Testis (tissue), 2 donors: ENCODE data around the gene MYLK.

Experiments used
- POLR2A ChIP-seq: fragments of 450-650 bp; IDR thresholded peaks from one replicate; pipeline ENCODE4 v1.6.1; 2017; ENCODE audit warnings: antibody characterized with exemption, mild to moderate bottlenecking, moderate library complexity
- TF ChIP-seq, protein P1 (sequence below), 3 experiments: fragments of 450-650 bp in 2 of 3; fragments of 200-600 bp in 1 of 3; sonication (generic) in 1 of 3; IDR thresholded peaks; one replicate each; pipeline ENCODE4 v1.5.1; 2016 to 2019; ENCODE audit warnings: antibody characterized with exemption in 3 of 3, mild to moderate bottlenecking in 2 of 3, moderate library complexity in 1 of 3

DNA sequence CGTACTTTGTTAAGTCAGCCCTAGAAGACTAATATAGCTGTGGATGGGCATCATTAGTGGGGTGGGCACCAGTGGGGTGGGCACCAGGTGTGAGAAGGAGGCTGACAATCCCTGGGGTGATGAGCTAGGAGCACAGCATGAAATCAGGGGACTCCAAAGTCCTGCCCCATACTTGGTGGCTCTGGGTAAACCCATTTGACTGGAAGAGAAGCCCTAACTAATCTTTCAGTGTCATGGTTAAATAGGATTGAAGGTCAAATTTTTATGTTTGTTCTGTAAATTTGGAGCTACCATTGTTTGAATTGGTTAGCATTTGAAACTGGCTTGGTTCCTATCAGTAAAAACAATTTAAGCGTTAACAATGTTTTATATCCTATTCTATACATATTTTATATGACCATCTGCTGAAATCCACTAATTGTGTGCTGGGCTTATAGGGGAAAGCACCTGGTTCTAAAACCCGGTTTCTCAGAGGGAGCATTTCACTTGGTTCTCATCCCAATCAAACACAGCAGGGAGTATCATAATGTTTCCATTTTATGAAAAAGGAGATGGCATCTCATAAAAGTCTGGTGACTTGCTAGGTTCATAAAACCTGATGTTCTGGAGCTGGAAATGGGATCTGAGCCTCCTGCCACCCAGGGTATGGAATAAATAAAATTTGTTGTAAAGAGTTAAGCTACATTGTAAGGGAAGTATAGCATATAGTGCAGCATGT lies 211.5 kb downstream of the MYLK start:
- no peak for TF ChIP-seq POLR2A
- TF ChIP-seq, protein P1, sequence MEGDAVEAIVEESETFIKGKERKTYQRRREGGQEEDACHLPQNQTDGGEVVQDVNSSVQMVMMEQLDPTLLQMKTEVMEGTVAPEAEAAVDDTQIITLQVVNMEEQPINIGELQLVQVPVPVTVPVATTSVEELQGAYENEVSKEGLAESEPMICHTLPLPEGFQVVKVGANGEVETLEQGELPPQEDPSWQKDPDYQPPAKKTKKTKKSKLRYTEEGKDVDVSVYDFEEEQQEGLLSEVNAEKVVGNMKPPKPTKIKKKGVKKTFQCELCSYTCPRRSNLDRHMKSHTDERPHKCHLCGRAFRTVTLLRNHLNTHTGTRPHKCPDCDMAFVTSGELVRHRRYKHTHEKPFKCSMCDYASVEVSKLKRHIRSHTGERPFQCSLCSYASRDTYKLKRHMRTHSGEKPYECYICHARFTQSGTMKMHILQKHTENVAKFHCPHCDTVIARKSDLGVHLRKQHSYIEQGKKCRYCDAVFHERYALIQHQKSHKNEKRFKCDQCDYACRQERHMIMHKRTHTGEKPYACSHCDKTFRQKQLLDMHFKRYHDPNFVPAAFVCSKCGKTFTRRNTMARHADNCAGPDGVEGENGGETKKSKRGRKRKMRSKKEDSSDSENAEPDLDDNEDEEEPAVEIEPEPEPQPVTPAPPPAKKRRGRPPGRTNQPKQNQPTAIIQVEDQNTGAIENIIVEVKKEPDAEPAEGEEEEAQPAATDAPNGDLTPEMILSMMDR (IDR thresholded peaks at IDR 0.05), result no peak
